Medulla oblongata (tissue), 1 donor: ENCODE data around the gene PGAM2.

Source experiments
- DNase-seq: peaks from one replicate; pipeline ENCODE4 v3.0.0-alpha.2; 2015; ENCODE audit errors: extremely low spot score

The PGAM2 gene

DNA sequence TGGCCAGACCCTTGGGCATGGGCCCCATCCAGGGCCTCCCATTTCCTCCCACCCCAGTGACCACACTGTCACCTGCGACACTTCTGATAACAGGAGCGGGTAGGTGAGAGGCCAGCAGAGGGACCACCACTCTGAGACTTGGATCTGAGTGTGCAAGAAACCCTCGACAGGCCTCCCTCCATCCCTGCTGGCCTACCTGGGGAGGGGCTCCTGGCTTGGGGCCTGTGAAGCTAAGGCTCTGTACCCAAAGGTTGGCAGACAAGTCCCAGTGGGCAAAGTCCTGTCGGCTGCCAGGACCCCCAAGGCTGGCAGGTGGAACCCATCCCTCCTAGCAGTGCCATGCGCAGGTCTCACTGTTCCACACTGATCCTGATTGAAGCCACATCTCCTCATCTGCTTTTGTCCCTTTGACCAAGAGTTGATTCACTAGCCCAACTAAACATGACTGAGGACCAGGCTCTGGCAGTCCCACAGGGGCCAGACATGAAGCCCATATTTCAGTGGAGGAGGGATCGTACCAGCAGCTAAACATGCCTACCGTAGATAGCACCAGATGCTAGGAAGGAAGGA, 1.2 kb upstream of the PGAM2 start:
- DNase-seq, result no peak

DNA sequence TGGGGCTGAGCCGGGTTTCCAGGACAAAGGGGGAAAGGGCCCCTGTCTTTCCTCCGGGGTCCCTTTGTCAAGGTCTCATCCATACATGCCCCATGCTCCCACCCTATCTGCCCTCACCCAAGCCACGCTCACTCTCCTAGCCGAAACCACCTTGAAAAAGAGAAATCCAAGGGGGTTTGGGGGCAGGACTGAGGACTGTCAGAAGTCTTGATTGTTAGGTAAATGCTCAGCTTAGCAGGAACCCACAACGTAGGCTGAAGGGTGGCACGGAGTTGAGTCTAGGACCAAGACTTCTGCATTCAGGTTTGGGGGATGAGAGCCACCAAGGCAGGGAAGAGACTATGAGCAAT, 719 bp upstream of the PGAM2 start:
- no peak for DNase-seq

DNA sequence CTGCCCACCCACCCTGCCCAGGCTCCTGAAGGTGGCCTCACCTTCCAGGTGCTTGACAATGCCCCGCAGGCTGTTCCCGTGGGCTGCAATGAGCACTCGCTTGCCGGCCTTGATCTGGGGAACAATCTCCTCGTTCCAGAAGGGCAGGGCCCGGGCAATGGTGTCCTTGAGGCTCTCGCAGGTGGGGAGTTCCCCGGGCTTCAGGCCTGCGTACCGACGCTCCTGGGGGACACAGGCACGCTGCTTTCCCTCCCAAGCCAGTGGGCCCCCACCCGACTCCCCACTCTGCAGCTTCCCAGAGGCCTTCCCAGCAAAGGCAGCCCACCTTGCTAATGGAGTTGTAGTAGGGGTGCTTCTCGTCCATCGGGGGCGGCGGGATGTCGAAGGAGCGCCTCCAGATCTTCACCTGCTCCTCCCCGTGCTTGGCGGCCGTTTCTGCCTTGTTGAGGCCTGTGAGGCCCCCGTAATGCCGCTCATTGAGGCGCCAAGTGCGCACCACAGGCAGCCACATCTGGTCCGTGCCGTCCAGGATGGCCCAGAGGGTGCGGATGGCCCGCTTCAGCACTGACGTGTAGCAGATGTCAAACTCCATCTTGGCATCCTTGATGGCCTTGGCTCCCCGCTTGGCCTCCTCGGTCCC, 456 bp downstream of the PGAM2 start:
- DNase-seq, result no peak

DNA sequence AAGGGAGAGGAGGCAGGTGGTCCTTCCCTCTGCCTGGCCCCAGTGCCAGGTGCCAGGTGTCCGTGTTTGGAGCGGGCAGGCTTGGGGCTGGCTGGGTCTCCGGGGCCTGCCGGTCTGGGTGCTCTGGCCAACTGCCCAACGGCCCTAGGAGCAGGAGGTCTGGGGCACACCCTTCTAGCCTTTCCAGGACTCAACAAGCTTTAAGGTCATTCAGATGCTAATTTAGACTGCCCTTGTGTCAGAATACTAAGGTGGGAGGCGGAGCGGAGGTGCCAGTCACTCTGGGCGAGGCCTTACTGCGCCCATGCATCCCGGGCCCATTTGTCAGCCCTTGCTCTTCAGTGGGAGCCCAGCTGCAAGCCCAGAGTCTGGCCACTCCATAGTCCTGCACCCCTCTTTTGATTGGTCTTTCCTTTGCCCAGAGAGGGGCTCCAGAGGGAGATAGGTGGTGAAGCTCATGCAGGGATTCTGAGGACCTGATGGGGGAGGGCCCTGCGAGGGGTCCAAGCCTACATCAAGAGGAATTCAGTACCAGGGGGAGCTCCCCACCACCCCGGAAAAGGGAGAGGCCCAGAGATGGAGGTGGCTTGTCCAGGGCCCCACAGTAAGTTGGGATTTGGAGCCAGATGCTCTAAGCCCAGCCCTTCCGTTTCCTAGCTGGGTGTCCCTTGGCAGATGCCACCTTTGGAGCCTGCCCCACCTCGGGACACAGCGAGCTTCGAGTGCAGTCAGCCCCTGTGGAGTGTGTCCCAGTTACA, 1.3 kb downstream of the PGAM2 start:
- no peak for DNase-seq

DNA sequence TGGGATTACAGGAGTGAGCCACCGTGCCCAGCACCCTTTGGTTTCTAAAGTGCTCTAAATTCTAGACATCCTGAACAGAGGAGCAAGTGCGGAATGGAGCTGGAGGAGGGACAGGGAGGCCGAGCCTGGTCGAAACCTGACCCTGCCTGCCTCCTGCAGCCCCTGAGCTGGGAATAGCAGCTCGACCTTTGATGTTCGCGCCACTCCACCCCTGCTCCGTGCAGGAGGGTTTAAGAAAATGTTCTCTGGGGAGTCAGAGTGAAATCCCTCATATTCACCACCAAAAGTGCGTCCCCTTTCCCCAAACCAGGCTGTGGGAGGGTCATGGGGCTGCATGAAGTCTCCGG, 1.8 kb downstream of the PGAM2 start:
- no peak for DNase-seq

DNA sequence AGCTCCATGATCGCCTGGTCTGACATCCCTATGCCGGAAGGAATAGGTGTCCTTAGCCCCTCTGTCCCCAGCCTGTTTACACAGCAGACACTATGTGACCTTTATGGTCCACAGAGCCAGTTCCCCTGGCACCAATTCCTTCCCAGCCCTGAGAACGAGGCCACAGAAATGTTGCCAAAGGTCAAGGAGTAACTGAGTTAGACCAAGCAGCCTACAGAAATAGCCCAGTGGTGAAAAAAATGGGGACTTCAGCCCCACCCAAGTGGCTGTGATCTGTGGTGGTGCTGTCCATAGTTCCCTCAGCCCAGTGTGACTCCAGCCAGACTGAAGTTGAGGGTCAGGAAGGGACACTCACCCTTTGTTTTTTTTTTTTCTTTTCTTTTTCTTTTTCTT, 2.5 kb downstream of the PGAM2 start:
- peak; percentile 16 for DNase-seq

DNA sequence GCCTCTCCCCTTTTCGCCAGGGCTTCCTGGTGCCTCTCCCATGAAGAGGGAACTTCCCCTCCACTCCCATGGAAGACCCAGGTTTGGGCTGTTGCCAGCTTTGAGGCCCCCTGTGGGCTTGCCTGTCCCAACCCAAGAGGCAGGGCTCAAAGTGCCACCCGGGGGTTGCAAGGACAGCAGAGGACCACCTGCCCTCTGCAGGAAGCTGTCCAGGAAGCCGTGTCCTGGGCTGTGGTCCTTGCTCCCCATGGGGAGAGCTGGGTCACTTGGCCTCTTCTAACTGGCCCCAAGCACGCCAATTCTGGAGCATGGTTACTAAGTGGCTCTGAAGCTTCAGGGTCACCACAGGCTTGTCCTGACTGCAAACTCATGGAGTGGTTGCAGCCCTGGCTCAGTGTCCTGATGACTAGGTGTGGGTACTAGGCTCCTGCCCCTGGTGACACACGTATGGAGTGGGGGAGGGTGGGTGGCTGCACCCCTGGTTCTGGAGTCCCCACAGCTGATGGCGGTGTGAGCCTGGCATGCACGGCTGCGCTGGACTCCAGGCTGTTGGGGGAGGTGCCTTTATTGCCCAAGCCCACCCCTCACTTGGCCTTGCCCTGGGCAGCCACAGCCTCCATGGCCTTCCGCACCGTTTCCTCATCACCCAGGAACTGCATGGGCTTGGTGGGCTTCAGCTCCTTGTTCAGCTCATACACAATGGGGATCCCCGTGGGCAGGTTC, 3.0 kb downstream of the PGAM2 start:
- DNase-seq, result peak; percentile 9

DNA sequence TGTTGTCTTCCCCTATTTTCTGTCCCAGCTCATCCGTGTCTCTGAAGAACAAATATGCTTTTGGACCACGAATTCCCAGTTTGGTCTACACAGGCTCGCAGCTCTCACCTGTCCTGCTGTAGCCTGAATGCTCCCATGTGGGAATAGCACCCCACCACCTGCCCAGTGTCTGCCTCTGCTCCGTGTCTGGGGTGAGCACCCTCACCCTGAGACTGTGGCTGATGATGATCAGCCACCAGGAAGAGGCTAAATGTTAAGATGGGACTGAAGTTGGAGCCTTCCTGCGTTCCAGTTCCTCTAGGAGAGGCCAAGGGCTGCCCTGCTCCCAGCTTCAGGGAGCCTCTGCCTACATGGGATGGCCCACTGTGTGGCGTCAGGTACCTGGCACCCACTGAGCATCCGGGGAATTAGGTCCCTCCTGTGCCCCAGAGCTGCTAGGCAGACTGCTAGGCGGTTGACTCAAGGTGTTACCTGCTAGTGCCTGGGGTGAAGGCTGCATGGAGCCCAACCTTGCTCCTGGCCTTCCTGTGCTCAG, 3.7 kb downstream of the PGAM2 start:
- no peak for DNase-seq

DNA sequence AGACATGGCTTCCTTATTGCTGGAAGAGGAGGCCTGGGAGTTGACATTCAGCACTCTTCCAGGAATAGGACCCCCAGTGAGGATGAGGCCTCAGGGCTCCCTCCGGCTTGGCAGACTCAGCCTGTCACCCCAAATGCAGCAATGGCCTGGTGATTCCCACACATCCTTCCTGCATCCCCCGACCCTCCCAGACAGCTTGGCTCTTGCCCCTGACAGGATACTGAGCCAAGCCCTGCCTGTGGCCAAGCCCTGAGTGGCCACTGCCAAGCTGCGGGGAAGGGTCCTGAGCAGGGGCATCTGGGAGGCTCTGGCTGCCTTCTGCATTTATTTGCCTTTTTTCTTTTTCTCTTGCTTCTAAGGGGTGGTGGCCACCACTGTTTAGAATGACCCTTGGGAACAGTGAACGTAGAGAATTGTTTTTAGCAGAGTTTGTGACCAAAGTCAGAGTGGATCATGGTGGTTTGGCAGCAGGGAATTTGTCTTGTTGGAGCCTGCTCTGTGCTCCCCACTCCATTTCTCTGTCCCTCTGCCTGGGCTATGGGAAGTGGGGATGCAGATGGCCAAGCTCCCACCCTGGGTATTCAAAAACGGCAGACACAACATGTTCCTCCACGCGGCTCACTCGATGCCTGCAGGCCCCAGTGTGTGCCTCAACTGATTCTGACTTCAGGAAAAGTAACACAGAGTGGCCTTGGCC, 4.3 kb downstream of the PGAM2 start:
- DNase-seq, result peak; percentile 4

DNA sequence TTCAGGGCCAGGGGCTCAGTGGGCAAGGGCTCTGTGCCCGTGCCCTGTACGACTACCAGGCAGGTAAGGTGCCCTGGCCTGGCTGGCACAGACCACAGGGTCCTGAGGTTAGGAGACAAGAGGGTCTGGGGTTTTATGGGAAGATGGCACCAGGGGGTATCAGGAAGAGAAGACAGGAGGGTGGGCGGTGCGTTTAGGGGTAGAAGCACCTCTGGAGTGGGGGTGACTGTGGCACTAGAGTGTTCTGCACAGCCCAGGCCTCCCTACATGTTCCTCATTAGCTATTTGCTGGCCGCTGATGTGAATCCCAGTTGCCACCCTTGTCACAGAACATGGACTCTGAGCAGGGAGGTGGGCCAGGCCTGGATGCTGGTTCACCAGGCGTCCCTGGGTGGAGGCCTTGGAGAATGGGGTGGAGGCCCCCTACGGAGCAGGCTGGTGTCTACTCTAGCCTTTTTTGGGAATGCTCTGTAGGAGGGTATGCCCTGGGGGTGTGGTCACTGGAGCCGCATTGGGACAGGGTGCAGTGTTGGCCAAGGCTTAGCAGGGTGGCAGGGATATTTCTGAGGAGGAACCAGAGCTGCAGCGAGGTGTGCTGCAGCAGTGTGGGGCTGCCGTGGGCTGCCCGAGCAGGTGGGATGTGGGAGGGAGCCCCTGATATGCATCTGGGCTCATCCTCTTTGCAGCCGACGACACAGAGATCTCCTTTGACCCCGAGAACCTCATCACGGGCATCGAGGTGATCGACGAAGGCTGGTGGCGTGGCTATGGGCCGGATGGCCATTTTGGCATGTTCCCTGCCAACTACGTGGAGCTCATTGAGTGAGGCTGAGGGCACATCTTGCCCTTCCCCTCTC, 5.0 kb downstream of the PGAM2 start:
- DNase-seq, result no peak

DNA sequence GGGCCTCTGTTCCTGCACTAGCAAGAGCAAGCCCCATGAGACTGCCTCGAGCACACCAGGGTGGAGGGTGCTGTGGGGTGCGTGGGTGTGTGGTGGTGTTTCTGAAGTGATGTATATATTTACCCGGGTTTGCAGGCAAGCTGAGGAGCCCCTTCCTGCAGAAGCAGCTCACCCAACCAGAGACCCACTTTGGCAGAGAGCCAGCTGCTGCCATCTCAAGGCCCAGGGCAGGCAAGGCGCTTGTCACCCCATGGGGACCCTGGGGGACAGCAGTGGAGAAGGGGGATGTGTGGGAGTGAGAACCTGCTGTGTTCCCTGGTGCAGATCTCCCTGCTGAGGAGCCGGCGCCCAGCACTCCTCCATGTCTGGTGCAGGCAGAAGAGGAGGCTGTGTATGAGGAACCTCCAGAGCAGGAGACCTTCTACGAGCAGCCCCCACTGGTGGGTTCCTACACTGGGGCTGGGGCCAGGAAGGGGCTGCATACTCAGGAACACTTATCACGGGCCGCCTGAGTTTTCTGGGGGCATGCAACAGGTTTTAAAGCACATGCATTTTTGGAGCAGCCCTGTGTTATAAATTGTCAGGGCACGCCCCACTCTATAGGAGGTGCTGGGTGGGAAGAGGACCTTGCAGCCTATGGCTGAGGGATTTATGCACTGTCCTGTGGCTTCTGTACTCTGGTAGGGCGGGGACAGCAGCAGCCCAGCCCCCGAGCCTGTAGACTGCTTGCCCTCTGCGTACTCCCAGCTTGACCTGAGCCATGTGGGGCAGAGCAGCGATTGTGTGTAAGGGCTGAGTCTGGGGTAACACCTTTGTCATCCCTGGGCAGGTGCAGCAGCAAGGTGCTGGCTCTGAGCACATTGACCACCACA, 5.9 kb downstream of the PGAM2 start:
- no peak for DNase-seq

DNA sequence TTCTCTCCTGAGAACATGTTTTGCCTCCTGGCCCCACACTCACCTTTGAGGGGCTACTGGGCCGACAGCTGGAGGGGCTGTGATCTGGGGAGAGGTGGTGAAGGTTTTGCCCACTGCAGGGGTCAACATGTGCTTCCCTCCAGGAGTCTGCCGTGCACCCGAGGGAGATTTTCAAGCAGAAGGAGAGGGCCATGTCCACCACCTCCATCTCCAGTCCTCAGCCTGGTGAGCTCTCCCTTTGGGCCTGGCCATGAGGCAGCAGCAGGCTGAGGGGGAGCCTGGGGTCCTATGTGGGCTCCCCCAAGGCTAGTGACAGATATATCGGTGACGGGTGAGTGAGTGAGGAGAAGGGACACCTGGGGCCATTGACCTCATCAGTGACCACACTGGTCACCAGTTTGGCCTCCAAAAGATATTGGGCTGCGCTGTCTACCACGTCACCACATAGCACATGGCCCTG, 6.6 kb downstream of the PGAM2 start:
- DNase-seq, result no peak

DNA sequence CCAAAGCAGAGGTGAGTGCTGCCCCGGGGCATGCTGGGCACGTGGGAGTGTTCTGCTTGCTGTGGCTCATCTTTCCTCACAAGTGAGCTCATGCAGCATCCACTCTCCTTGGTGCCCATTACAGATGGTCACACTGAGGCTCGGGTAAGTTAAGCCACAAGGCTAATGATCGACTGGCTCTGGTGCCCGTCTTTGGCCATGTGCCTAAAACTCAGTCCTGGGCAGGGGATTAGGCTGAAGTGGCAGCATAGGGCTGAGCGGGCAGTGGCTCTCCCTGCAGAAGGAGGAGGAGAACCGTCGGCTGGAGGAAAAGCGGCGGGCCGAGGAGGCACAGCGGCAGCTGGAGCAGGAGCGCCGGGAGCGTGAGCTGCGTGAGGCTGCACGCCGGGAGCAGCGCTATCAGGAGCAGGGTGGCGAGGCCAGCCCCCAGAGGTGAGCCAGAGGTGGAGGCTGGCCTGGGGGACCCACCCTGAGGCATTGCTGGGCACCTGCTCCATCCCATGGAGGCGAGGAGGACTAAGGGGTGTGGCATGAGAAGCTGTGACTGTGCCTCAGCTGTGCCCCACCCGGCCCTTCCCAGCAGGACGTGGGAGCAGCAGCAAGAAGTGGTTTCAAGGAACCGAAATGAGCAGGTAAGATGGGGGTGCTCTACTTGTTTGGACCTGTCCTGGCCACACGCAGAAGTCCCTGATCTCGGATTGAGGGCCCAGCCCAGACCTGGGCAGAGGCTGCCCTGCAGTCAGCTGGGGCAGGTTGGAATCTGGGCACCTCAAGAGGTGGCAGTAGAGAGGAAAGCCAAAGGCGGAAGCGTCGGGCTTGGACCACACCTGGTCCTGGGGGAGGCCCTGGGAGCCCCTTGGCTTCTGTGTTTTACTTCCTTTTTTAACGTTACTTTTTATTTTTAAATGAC, 7.3 kb downstream of the PGAM2 start:
- no peak for DNase-seq

DNA sequence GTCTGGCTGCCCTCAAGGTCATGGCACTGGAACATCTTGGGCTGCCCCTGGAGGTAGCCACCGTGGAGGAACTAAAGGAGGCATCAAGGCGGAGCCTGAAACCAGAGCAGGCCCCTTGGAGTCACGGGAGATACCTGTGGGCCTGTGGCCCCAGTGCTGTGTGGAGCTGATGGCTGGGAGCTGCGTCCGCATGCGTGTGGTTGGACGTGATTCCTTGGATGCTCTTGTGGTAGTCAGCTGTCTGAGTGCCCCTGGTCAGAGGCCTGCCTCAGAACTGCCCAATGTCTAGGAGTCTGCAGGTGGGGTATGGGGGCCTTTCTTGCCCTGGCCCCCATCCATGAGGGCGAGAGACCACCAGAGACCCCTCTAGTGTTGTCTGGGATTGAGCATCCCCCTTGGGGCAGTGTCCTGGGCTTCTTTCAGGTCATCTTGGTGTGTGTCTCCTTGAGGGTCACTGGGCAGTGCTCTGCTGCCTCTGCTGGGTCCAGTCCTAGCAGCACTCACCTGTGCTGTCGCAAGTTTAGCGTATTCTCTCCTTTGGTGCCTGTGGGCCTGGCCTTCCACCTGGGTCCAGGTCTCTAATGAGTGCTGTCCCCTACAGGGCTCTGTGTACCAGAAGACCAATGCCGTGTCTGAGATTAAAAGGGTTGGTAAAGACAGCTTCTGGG, 8.1 kb downstream of the PGAM2 start:
- DNase-seq, result no peak

DNA sequence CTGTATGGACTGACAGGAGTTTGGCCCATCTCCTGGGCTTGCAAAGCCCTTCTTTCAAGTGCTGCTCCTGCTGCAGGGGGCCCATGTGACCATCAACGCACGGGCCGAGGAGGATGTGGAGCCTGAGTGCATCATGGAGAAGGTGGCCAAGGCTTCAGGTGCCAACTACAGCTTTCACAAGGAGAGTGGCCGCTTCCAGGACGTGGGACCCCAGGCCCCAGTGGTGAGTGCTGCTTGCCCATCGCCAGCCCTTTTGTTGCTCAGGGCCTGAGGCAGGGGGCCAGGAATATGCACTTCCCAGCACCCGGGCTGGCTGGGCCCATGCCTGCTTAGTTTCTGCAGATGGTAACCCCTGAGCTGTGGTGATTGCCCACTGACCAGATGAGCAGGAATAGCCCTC, 8.7 kb downstream of the PGAM2 start:
- no peak for DNase-seq

DNA sequence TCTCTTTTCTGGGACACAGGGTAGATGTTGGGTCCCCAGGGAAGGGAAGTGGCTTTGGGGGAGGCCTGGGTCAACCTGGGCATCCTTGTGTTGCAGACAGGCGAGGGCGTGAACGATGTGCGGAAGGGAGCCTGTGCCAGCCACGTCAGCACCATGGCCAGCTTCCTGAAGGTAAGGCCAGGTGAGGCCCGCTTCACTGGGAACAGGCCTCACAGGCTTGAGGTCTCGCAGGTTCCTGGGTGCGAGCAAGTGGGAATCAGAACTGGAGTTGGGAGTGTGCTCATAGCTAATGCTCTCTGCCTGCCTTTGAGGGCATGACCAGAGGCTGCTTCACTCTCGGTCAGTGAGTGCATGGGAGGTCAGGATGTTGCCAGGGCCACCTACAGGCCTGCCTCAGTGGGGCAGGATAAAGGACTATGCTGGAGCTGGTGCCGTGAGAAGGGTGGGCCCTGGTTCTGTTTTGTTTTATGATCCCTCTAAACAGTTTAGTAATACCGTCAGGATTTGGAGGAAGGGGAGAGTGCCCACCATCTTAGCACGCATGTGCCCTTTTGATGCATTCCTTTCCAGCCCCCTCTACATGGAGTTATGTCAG, 12.5 kb downstream of the PGAM2 start:
- no peak for DNase-seq

DNA sequence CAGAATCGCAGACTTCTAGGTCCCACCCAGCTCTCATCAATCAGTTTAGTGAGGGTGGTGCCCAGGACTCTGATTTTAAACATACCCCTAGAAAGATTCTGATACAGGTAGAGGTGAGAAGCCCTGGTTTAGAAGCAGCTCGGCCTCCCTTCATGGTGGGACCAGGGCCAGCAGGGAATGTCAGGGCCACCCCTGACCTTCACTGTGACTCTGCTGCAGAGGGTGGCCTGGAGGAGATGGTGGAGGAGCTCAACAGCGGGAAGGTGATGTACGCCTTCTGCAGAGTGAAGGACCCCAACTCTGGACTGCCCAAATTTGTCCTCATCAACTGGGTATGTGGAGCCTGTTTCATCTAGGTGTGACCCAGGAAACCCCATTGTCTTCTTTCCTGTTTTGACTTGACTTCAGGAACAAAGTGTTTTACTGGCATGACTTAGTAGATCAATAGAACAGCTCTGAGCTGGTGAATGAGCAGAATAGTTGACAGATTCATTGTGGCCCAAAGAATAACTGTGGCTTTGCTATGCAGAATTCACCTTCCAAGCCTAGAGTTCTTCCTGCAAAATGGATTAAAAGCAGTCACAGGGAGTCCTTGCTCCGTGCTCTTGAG, 13.7 kb downstream of the PGAM2 start:
- DNase-seq, result no peak
